ENCODE data around the gene CRYAB.
"Not testable (repeated sequence)": the region's sequence is repeated elsewhere in the genome, so short reads cannot be mapped to it uniquely, and the experiment has no call there.

Gene CRYAB

GRCh38 chr11:111939836-111940604, 28.4 kb upstream of the CRYAB start:
- Mint-ChIP-seq H3K27ac (no peak overlapping the region), H3K4me3 (no peak overlapping the region), H3K9me3 (no peaks in the 10 kb centered on the region), H3K36me3 (no peaks in the 10 kb centered on the region), H3K4me1 (peaks cover 34 to 56% of the 10 kb centered on the region in 2 donors), H3K27me3 (peaks cover 0 to 6% of the 10 kb centered on the region in 2 donors)
- ATAC-seq (replicated peaks) (no peak), DNase-seq (no peak)

- Mint-ChIP-seq H3K36me3 (no peaks in the 10 kb centered on the region), H3K9me3 (no peaks in the 10 kb centered on the region), H3K27me3 (peaks cover 0 to 6% of the 10 kb centered on the region in 2 donors), H3K4me3 (peak overlapping the region; percentile 71 to 87), H3K4me1 (peaks cover 30 to 46% of the 10 kb centered on the region in 2 donors), H3K27ac (peak overlapping the region; percentile 52)
- ATAC-seq (replicated peaks) (peak; percentile 94), DNase-seq (peak; percentile 70)
Observed at GRCh38 chr11:111938687-111939160, 27.2 kb upstream of the CRYAB start.

GRCh38 chr11:111937844-111938243, 26.3 kb upstream of the CRYAB start:
- DNase-seq (no peak), ATAC-seq (replicated peaks) (no peak)

GRCh38 chr11:111937461-111937769, 25.8 kb upstream of the CRYAB start:
- ATAC-seq (replicated peaks) = no peak
- Mint-ChIP-seq H3K27me3 (peaks cover 4 to 11% of the 10 kb centered on the region in 2 donors), H3K27ac (peak overlapping the region; percentile 56), H3K9me3 (no peaks in the 10 kb centered on the region), H3K4me1 (peaks cover 33 to 50% of the 10 kb centered on the region in 2 donors), H3K4me3 (peak overlapping the region; percentile 86 to 87), H3K36me3 (no peaks in the 10 kb centered on the region)
- DNase-seq = no peak

More at GRCh38 chr11:111937844-111938243, 26.3 kb upstream of the CRYAB start:
- Mint-ChIP-seq H3K36me3 (no peaks in the 10 kb centered on the region), H3K4me1 (peaks cover 30 to 46% of the 10 kb centered on the region in 2 donors), H3K27me3 (peaks cover under 1 to 7% of the 10 kb centered on the region in 2 donors), H3K9me3 (no peaks in the 10 kb centered on the region), H3K27ac (peak overlapping the region; percentile 56), H3K4me3 (peak overlapping the region; percentile 86 to 87)

GRCh38 chr11:111936040-111936540, 24.5 kb upstream of the CRYAB start:
- ATAC-seq (replicated peaks) (no peak), DNase-seq (no peak)
- Mint-ChIP-seq H3K36me3 (no peaks in the 10 kb centered on the region), H3K27ac (no peak overlapping the region), H3K9me3 (no peaks in the 10 kb centered on the region), H3K4me1 (peaks cover 33 to 51% of the 10 kb centered on the region in 2 donors), H3K27me3 (peaks cover 4 to 11% of the 10 kb centered on the region in 2 donors), H3K4me3 (no peak overlapping the region)

- DNase-seq = no peak
- peak overlapping the region; percentile 8 to 41 for H3K4me3 Mint-ChIP-seq
- peaks cover 4 to 5% of the 10 kb centered on the region in 2 donors for H3K27me3 Mint-ChIP-seq
- H3K9me3 Mint-ChIP-seq = no peaks in the 10 kb centered on the region
- H3K4me1 Mint-ChIP-seq = peaks cover 33 to 51% of the 10 kb centered on the region in 2 donors
- peak overlapping the region; percentile 59 for H3K27ac Mint-ChIP-seq
- ATAC-seq (replicated peaks) = peak; percentile 22 to 29
- no peaks in the 10 kb centered on the region for H3K36me3 Mint-ChIP-seq
Observed at GRCh38 chr11:111935317-111936039, 23.9 kb upstream of the CRYAB start.

GRCh38 chr11:111934306-111934705, 22.7 kb upstream of the CRYAB start:
- H3K36me3 Mint-ChIP-seq = no peaks in the 10 kb centered on the region
- ATAC-seq (replicated peaks) (no peak), DNase-seq (no peak)
- peaks cover 32 to 48% of the 10 kb centered on the region in 2 donors for H3K4me1 Mint-ChIP-seq
- peaks cover 4 to 5% of the 10 kb centered on the region in 2 donors for H3K27me3 Mint-ChIP-seq
- H3K9me3 Mint-ChIP-seq = no peaks in the 10 kb centered on the region
- H3K4me3 Mint-ChIP-seq = no peak overlapping the region
- H3K27ac Mint-ChIP-seq = no peak overlapping the region

- H3K27ac Mint-ChIP-seq = no peak overlapping the region
- H3K27me3 Mint-ChIP-seq = peaks cover 4 to 5% of the 10 kb centered on the region in 2 donors
- H3K36me3 Mint-ChIP-seq = no peaks in the 10 kb centered on the region
- H3K4me3 Mint-ChIP-seq = no peak overlapping the region
- no peak for ATAC-seq (replicated peaks)
- DNase-seq = no peak
- H3K9me3 Mint-ChIP-seq = no peaks in the 10 kb centered on the region
- peaks cover 28 to 44% of the 10 kb centered on the region in 2 donors for H3K4me1 Mint-ChIP-seq
Observed at GRCh38 chr11:111933872-111934271, 22.3 kb upstream of the CRYAB start.

GRCh38 chr11:111933176-111933575, 21.6 kb upstream of the CRYAB start:
- H3K27ac Mint-ChIP-seq; DNase-seq; H3K27me3 Mint-ChIP-seq; H3K9me3 Mint-ChIP-seq; H3K36me3 Mint-ChIP-seq; H3K4me3 Mint-ChIP-seq; ATAC-seq (replicated peaks): not testable (repeated sequence)
- peaks cover 21 to 37% of the 10 kb centered on the region in 2 donors for H3K4me1 Mint-ChIP-seq

- Mint-ChIP-seq H3K27me3 (peaks cover 4 to 5% of the 10 kb centered on the region in 2 donors), H3K9me3 (no peaks in the 10 kb centered on the region), H3K4me1 (peaks cover 16 to 31% of the 10 kb centered on the region in 2 donors), H3K36me3 (no peaks in the 10 kb centered on the region), H3K4me3 (no peak overlapping the region), H3K27ac (no peak overlapping the region)
- no peak for ATAC-seq (replicated peaks)
- DNase-seq = no peak
Observed at GRCh38 chr11:111932611-111932950, 21.0 kb upstream of the CRYAB start.

- ATAC-seq (replicated peaks) (no peak), DNase-seq (no peak)
- H3K4me3 Mint-ChIP-seq = no peak overlapping the region
- no peak overlapping the region for H3K27ac Mint-ChIP-seq
- H3K4me1 Mint-ChIP-seq = peaks cover 15 to 21% of the 10 kb centered on the region in 2 donors
- no peaks in the 10 kb centered on the region for H3K36me3 Mint-ChIP-seq
- H3K27me3 Mint-ChIP-seq = peaks cover 4 to 5% of the 10 kb centered on the region in 2 donors
- H3K9me3 Mint-ChIP-seq = peaks cover 0 to 2% of the 10 kb centered on the region in 2 donors
Observed at GRCh38 chr11:111930472-111930871, 18.9 kb upstream of the CRYAB start.

GRCh38 chr11:111926505-111927391, 15.2 kb upstream of the CRYAB start:
- peak overlapping the region; percentile 88 to 89 for H3K4me3 Mint-ChIP-seq
- peak overlapping the region; percentile 94 for H3K27ac Mint-ChIP-seq
- peaks cover 7 to 8% of the 10 kb centered on the region in 2 donors for H3K27me3 Mint-ChIP-seq
- H3K4me1 Mint-ChIP-seq = peaks cover 9 to 12% of the 10 kb centered on the region in 2 donors
- peaks cover 0 to 2% of the 10 kb centered on the region in 2 donors for H3K9me3 Mint-ChIP-seq
- peak; percentile 96 for DNase-seq
- H3K36me3 Mint-ChIP-seq = no peaks in the 10 kb centered on the region
- peak; percentile 92 to 94 for ATAC-seq (replicated peaks)

GRCh38 chr11:111925953-111926352, 14.4 kb upstream of the CRYAB start:
- peaks cover 7 to 9% of the 10 kb centered on the region in 2 donors for H3K27me3 Mint-ChIP-seq
- H3K4me1 Mint-ChIP-seq = peaks cover 9 to 12% of the 10 kb centered on the region in 2 donors
- DNase-seq (no peak), ATAC-seq (replicated peaks) (no peak)
- peak overlapping the region; percentile 41 to 62 for H3K4me3 Mint-ChIP-seq
- H3K36me3 Mint-ChIP-seq = no peaks in the 10 kb centered on the region
- H3K9me3 Mint-ChIP-seq = peaks cover 0 to 2% of the 10 kb centered on the region in 2 donors
- H3K27ac Mint-ChIP-seq = peak overlapping the region; percentile 65

- Mint-ChIP-seq H3K36me3 (no peaks in the 10 kb centered on the region), H3K27me3 (peaks cover 18 to 25% of the 10 kb centered on the region in 2 donors), H3K27ac (no peak overlapping the region), H3K4me1 (peaks cover 9 to 12% of the 10 kb centered on the region in 2 donors), H3K9me3 (peaks cover 0 to 2% of the 10 kb centered on the region in 2 donors), H3K4me3 (no peak overlapping the region)
- ATAC-seq (replicated peaks) (no peak), DNase-seq (no peak)
Observed at GRCh38 chr11:111923951-111924350, 12.4 kb upstream of the CRYAB start.

Data from stimulated activated naive B cell treated with anti-CD40 and anti-IgM and Interleukin-4, amounts not matched to agents 10 μg/mL and 1 μg/mL and 100 μg/mL, for 72 hours (primary cell).